ENCODE data around the gene SCN8A.
"Not testable (repeated sequence)": the region's sequence is repeated elsewhere in the genome, so short reads cannot be mapped to it uniquely, and the experiment has no call there.

The SCN8A gene

GRCh38 chr12:51622564-51622963 lies 31.5 kb downstream of the SCN8A start:
- no peak for DNase-seq (ENCODE audit: low read depth, low spot score)

- DNase-seq (ENCODE audit: low read depth, low spot score) = no peak
Observed at GRCh38 chr12:51625370-51625769, 34.3 kb downstream of the SCN8A start.

GRCh38 chr12:51626115-51626514 lies 35.1 kb downstream of the SCN8A start:
- DNase-seq (ENCODE audit: low read depth, low spot score) = no peak

- no peak for DNase-seq (ENCODE audit: low read depth, low spot score)
Observed at GRCh38 chr12:51626629-51627028, 35.6 kb downstream of the SCN8A start.

- no peak for DNase-seq (ENCODE audit: low read depth, low spot score)
Observed at GRCh38 chr12:51630256-51630880, 39.3 kb downstream of the SCN8A start.

GRCh38 chr12:51630986-51631385 lies 40.0 kb downstream of the SCN8A start:
- DNase-seq (ENCODE audit: low read depth, low spot score) = no peak

GRCh38 chr12:51631591-51631990 lies 40.6 kb downstream of the SCN8A start:
- no peak for DNase-seq (ENCODE audit: low read depth, low spot score)

GRCh38 chr12:51632623-51633022 lies 41.6 kb downstream of the SCN8A start:
- DNase-seq (ENCODE audit: low read depth, low spot score) = no peak

- DNase-seq (ENCODE audit: low read depth, low spot score) = no peak
Observed at GRCh38 chr12:51635346-51635745, 44.3 kb downstream of the SCN8A start.

GRCh38 chr12:51636581-51636980 lies 45.5 kb downstream of the SCN8A start:
- DNase-seq (ENCODE audit: low read depth, low spot score) = no peak

GRCh38 chr12:51636986-51637385 lies 46.0 kb downstream of the SCN8A start:
- DNase-seq (ENCODE audit: low read depth, low spot score) = no peak

- no peak for DNase-seq (ENCODE audit: low read depth, low spot score)
Observed at GRCh38 chr12:51639361-51639760, 48.3 kb downstream of the SCN8A start.

GRCh38 chr12:51642286-51642685 lies 51.3 kb downstream of the SCN8A start:
- DNase-seq (ENCODE audit: low read depth, low spot score) = no peak

- DNase-seq (ENCODE audit: low read depth, low spot score) = no peak
Observed at GRCh38 chr12:51643951-51644350, 52.9 kb downstream of the SCN8A start.

GRCh38 chr12:51644691-51645090 lies 53.7 kb downstream of the SCN8A start:
- DNase-seq (ENCODE audit: low read depth, low spot score) = not testable (repeated sequence)

GRCh38 chr12:51645961-51646360 lies 54.9 kb downstream of the SCN8A start:
- no peak for DNase-seq (ENCODE audit: low read depth, low spot score)

GRCh38 chr12:51647647-51648046 lies 56.6 kb downstream of the SCN8A start:
- DNase-seq (ENCODE audit: low read depth, low spot score) = no peak

GRCh38 chr12:51653431-51653830 lies 62.4 kb downstream of the SCN8A start:
- DNase-seq (ENCODE audit: low read depth, low spot score) = no peak

- no peak for DNase-seq (ENCODE audit: low read depth, low spot score)
Observed at GRCh38 chr12:51661199-51661598, 70.2 kb downstream of the SCN8A start.

- no peak for DNase-seq (ENCODE audit: low read depth, low spot score)
Observed at GRCh38 chr12:51661836-51662235, 70.8 kb downstream of the SCN8A start.

GRCh38 chr12:51662728-51663154 lies 71.7 kb downstream of the SCN8A start:
- no peak for DNase-seq (ENCODE audit: low read depth, low spot score)

GRCh38 chr12:51663390-51663789 lies 72.4 kb downstream of the SCN8A start:
- no peak for DNase-seq (ENCODE audit: low read depth, low spot score)

GRCh38 chr12:51666696-51667095 lies 75.7 kb downstream of the SCN8A start:
- no peak for DNase-seq (ENCODE audit: low read depth, low spot score)

GRCh38 chr12:51667269-51667668 lies 76.2 kb downstream of the SCN8A start:
- DNase-seq (ENCODE audit: low read depth, low spot score) = no peak
